Measurements from ENCODE around the gene CEP76.

Gene CEP76, protein sequence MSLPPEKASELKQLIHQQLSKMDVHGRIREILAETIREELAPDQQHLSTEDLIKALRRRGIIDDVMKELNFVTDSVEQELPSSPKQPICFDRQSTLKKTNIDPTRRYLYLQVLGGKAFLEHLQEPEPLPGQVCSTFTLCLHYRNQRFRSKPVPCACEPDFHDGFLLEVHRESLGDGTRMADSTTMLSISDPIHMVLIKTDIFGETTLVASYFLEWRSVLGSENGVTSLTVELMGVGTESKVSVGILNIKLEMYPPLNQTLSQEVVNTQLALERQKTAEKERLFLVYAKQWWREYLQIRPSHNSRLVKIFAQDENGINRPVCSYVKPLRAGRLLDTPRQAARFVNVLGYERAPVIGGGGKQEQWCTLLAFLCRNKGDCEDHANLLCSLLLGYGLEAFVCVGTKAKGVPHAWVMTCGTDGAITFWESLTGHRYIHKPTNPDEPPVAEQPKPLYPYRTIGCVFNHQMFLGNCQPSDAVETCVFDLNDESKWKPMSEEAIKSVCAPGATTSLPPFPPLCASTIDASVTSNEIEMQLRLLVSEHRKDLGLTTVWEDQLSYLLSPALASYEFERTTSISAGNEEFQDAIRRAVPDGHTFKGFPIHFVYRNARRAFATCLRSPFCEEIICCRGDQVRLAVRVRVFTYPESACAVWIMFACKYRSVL

DNA sequence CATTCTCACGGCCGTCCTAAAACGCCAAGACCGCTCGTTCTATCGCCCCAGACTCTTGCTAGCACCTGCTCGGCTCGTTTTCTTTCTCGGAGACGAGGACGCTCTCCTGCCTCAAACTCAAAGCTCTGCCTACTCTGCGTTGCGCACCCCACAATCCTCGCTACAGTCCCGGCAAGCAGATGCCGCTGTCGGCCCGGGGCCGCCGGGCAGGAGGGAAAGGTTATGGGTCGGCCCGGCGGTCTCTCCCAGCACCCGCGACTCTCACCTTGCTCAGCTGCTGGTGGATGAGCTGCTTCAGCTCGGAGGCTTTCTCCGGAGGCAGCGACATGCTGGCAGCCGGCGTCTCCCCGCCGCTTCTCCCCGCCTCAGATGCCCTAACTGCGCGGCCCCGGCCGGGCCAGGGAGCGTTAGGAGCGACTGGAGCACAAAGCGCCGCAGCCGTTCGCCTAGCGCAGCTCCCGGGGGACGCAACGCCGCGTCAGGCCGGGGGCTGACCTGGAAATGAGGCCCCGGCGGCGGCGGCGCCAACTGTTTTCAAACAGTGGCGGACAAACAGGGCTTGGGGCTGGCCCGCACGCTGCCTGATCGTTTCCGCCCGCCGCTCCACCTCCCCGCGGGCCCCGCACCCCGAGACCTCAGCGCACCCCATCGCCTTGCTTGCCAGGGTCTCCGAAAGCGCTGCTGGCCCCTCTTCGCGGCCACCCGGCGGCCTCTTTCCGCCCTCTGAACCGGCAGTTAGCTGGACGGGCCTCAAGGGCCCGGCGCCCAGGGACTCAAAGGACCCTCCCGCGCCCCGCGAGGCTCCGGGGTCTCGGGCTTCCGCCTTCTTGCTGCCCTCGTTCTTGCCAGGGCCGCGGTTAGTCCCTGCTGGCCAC is at the start of gene CEP76, which contains the start of gene PSMG2:
Gene CEP76 (minus strand): TSS at position 503 of the 875 bp plus-strand sequence. CDS start 175 bp downstream, at position 328.
Gene PSMG2 (plus strand): TSS at position 822 of the 875 bp plus-strand sequence. CDS start 66 bp downstream, outside the sequence.
- DNase-seq: peak; percentile 83

DNA sequence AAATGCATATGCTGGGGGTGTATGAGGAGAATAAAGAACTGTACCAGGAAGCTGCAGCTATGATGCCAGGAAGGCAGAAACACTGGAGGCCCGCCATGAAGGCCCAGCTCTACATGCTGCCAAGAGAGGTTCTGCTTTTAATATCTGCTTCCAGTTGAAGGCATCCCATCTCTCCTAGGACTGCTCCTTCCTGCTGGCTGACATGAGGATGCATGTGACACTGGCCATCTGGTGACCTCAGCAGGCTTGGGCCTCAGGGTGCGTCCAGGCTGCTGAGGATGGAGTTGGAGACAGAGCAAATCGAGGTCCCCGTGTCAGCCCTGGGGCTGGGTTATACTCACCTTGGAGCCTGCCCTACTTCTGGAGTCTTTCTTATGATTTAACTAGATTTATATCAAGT is 49.4 kb upstream of the CEP76 start:
- no peak for DNase-seq

DNA sequence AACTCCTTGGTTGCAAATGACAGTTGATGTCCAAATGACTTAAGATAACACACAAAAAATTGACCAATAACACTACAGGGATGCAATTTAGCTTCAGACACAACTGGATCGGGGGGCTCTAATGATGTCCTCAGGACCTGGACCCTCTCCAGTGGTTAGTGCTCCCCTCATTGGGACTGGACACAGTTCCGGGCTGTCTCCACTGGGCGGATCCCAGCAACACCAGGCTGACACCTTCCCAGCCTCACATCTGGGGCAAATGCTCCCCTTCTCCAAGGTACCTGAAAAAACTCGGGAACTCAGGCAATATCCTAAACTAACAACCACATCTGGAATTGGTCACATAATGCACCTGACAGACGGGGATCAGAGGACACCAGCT is 49.0 kb upstream of the CEP76 start:
- DNase-seq: no peak

DNA sequence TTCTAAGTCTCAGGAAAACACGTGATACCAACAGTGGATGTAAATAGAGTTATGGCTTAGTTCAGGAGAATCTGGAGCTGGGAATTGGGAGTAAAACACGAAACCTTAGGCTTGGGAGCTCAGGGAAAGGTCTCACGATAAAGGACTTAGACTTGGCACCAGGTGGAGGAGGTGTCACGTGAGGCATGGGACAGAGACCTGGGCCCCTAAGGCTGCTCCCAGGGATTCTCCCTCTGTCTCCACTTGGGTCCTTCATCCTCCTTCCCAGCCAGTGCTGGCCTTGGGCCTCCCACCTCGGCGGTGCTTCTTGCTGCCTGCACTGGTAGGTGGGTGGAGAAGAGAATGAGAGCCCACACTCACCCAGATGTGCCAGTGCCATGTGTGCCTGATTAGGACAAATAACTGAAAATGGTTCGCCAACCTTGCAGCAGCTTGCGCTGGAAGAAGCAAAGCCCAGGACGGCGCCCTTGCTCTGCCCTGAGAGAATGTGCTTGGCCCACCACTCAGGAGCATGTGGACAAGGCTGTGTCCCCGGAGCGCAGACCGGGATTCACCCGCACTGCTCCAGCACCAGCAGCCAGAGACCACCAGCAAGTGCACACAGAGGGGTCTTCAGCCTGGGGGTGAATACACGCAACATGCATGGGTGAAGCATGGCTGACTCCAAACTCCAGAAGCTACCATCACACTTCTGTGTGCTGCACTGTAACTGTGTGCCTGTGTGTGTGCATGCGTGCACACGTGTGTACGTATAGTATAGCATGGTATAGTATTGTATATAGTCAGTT is 48.4 kb upstream of the CEP76 start:
- DNase-seq: no peak

DNA sequence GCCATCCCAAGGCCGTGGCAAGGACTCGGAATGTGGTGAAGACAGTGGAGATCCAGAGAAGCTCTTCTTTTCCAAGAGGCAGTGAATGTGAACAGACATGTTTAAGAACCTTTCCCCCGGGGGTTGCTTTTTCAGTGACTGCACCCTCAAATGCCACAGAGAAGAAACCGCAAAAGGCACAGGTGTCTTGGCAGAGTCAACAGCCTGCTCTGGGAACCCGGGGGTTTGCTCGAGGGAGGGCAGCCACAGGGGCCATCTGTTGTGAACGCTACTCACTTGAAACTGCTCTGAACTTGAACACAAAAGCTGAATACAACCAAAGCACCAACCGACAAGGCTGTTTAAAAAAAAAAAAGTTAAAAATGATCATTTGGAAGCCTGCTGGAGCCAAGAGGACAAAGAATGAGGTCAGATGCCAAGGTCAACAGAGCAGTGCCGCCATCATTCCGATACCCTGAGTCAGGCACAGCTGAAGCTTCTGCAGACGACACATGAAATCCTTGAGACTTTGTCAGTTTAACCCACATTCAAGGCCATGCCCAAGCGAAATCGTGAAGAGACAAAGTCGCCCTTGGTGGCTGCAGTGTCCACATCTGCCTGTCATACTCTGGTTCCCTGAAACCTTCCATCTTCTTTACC is 47.7 kb upstream of the CEP76 start:
- DNase-seq: no peak

DNA sequence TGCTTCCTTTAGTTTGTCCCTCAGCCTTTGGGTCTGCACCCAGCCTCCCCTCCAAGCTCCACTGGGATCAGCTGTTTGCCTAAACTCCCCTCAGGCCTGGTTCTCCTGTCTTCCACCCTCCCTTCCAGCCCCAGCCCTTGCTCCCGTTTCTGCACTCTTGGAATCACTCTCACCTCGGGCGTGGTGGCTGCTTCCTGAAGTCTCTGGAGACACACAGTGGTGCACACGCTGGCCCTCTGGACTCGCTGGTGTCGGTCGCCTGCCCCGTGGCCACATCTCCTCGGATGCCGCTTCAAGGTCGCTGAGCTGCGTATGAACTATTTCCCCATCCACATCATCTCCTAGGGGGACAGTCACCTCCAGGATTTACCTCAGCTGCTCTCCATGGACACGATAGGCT is 46.6 kb upstream of the CEP76 start:
- DNase-seq: no peak

DNA sequence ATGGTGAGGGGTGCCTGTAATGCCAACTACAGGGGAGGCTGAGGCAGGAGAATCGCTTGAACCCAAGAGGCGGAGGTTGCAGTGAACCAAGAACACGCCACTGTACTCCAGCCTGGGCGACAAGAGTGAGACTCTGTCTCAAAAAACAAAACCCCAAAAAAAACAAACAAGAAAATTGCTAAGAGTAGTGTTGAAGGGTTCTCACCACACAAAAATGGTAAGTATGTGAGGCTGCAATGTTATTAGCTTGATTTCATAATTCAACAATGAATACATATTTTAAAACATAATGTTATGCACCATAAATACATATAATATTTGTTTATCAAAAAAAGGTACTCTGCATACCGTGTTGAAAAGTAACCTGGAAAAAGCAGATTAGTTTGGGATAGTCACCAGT is 46.1 kb upstream of the CEP76 start:
- DNase-seq: no peak

DNA sequence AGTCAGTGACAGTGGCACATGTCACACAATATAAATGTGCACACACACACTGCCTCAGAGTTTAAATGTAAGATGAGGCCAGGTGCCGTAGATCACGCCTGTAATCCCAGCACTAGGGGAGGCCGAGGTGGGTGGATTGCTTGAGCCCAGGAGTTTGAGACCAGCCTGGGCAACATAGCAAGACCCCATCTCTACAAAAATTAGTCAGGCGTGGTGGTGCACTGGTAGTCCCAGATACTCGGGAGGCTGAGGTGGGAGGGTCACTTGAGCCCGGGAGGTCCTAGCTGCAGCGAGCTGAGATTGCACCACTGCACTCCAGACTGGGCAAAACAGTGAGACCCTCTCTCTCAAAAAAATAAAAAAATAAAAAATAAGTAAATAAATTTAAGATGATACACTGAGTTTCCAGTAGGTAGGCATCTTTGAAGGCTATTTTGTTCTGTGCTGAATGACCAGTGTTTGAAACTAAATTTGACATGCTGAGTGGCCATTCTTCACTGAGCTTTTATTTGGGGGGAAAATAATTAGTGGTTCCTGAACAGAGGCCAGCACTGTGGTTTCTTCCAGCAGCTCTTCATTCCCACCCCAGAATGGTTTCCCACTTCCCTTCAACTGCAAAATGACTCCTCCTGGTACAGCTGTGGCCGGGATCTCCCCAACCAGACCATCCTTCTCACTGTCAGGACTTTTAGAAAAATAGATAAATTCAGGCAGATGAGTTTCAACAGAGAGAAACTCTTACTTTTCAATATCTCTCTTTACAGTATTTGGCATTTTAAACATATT is 45.2 kb upstream of the CEP76 start:
- no peak for DNase-seq

DNA sequence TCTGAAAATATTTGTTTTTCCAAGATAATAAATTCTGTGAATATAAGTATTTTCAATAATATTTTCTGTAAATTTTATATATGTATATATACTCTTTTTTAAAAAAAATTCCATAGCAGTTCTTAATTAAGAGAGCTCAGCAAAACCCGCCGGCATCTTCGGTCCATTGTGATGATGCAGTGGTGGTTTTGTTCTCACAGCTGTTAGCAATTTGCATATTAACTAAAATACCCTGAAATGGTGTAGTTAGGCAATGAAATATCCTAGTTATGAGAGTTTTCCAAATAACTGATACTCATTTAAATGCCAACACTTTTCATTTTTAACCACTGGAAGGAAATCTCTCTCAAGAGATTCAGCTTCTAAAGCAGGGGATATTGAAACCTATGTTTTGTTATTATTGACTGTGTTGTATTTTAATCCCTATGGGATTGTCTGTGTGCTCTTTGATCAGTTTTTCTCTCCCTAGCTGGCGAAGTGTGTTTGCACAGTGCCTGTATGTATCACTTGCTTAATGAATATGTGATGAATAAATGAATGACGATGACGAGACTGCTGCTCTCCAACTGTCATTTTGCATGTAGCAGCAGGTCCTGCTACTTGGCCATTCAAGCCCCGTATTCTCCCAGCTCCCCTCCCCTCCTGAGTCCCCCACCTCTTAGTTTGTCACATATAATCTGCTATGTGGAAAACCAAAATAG is 42.7 kb upstream of the CEP76 start:
- no peak for DNase-seq

DNA sequence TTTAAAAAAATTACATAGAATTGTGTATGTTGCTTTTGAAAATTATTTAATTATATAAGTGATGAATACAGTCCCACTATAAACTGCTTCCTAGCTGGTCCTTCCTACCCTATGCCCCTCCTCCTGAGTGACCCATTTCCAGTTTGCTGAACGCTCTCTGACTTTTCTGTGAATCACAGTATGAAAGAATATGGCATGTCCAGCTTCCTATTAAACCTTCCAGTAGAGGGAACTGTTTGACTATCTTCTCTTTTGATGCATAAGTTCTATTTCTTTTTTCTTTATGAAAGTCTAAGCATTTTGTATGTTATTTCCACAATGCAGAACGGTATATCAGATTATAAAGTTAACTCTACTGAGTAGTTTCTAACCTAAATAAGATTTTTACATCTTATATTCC is 41.6 kb upstream of the CEP76 start:
- DNase-seq: no peak

DNA sequence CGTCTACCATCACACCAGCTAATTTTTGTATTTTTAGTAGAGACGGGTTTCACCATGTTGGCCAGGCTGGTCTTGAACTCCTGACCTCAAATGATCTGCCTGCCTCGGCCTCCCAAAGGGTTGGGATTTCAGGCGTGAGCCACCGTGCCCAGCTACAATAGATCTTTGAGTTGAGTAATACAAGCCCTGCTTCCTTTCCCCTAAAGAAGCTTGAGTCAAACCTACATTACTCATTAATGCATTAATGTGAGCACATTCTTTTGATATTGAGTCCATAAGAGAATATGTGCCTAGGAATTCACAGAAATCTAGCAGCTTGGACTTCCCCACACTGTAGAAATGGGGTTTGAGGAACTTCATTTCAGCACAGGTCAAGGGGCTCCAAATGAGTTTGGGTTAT is 39.9 kb upstream of the CEP76 start:
- no peak for DNase-seq

DNA sequence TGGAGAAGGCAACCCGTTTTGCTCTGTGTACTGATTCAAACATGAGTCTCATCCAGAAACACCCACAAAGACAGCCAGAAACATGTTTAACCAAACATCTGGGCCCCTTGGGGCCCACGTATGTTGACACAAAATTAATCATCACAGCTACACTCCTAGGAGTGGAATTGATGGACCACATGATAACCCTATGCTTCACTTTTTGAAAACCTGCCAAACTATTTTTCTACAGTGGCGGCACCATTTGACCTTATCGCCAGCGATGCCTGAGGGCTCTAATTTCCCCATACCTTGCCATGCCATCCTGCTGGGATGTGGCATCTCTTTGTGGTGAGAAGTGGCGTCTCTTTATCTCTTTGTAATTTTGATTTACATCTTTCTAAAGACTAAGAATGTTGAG is 38.8 kb upstream of the CEP76 start:
- no peak for DNase-seq

DNA sequence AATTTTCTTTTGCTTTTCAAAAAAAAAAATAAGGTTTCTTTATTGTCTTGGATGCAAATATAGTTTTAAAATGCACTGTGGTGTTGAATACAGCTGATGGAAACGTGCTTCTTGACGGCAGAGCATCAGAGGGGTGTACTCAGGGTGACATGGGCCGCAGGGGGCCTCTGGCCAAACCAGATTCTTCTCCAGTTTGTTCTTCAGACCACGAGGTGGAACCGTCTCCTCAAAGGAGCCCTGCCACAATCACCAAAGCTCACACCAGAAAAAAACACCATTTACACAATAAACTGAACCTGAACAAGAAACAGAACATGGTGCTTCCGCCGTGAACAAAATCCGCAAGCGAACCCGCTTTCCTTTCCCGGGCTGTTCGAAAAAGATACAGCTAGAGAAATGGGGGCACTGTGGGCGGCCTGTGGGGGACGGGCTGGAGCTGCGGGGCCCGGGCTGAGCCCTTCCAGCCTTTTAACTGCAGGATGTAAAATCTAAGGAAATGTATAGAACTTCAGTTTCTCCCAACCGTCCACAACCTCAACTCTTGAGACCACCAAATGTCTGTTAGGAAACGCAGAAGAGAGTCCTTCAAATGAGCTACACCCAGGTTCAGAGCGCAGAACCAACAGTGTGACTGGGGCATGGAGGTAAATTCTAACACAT is 34.9 kb upstream of the CEP76 start:
- DNase-seq: no peak

DNA sequence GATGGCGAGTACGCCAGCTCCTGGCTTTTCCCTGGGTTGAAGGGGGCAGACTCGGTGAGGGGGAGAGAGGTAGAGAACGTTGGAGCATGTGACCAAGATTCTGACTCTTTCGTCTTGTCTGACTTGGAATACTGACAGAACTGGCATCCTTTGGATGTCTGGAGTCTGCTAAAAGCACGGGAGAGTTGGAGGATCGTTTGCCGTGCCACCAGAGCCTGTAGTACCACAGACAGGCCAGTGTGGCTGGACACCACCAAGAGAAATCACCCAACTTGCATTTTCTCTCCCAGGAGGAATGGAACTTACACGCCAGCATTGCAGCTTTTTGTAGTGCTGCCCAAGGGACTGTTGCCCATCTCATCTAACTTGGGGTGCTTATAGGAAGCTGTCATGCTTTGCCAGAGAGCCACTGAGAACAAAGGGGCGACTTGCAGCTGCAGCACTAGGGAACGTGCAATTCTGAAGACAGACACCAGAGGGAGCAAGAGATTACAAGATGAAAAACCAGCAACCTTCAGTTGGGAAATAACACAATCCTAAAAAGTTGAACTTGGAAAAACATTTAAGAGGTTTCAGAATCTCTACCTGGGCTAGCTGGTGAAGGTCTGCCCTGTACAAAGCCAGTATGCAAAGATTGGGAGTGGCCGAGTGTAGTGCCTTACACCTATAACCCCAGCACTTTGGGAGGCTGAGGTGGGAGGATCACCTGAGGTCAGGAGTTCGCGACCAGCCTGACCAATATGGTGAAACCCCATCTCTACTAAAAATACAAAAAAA is 24.4 kb upstream of the CEP76 start:
- peak; percentile 19 for DNase-seq

DNA sequence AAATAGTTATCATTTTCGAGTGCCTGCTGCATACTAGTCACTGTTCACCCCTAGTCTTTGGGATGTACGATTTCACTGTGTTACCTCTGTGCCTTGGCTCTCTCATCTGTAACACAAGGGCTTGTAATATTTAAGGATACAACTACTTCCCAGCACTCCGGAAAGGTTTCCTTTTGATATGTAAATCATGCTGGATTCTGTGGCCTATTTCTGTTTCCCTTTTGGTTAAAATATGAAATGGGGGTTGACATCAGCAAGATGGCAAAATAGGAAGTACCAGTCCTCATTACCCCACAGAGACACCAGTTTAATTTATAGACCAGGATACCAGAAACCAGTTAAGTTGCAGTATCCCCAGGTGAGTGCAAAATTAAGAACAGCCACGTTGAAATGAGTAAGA is 23.8 kb upstream of the CEP76 start:
- no peak for DNase-seq

DNA sequence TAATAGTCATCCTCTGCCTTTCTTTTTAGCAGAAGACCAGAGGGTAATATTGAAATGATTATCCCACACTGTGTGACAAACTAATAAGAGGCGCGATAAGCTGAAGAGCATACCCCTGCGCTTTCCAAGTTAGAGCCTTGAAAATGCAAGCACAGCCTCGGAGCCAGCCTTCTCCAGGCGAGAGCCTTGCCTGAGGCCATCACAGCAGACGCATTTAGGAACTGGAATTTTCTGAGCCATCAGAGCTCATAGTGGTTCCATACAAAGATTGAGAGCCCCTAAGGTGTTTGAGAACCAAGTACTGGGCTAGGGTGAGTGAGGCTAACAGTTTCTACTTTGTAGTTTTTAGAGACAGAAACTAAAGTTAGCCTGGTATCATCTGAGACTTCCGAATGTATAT is 20.2 kb upstream of the CEP76 start:
- DNase-seq: no peak

DNA sequence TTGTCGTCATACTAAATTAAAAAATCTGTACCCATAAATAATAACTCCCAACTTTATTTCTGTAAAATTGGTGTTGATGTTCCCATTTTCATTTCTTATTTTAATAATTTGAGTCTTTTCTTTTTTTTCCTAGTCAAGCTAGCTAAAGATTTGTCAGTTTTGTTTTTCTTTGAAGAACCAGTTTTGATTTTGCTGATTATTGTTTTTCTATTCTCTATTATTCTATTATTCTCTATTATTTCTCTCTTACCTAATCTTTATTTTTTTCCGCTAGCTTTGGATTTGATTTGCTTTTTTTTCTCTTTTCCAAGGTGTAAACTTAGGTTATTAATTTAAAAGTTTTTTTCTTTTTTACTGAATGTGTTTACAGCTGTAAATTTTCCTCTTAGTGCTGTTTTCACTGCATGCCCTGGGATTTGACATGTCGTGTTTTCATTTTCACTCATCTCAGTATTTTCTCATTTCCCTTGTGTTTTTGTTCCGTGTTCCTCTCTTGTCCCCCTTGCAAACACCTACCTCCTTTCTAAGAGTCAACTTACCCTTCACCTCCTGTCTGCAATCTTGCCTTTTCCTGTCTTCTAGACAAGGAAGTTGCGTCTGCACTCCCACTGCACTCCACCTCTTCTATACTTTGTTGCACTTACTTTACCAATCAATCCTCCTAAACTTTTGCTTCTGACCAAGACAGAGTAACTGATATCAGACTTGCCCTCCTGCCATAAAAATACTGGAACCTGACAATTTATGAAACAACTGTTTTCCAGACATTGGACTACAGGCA is 19.2 kb upstream of the CEP76 start:
- DNase-seq: no peak

DNA sequence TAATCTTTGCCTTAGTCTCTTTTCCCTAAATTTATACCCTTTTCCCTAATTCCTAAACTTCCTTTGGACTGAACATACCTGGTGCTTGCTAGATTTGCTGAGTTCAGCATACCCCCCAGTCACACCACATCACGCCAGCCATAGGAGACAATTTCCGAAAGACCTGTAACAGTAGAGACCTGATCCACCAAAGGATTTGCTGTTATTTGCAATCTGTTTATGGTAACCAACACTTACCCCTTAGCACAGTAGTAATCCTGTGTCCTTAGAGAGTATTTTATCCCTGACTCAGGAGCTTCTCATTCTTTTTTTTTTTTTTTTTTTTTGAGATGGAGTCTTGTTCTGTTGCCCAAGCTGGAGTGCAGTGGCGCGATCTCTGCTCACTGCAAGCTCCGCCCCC is 8.9 kb upstream of the CEP76 start:
- DNase-seq: no peak

Data from stimulated activated CD4-positive, alpha-beta T cell treated with anti-CD3 and anti-CD28 coated beads, Interleukin-4, amount 100 ng/mL, for 1 hour (primary cell).